Thoracic aorta endothelial cell (primary cell): Measurements from ENCODE around the gene CARM1. TPM values are rescaled to one million over a fixed set of nuclear protein-coding genes. Genes with fewer than 3 reads are reported as not detected.

ENCODE experiments used
- small RNA-seq: library from RNA; depleted of rRNA; stranded (forward); fragments of <200 nt; gene quantifications from one replicate; pipeline ENCODE3, GENCODE V24; 2012
- total RNA-seq: library from RNA; depleted of rRNA; stranded (reverse); fragments of >200 nt; gene quantifications from 2 replicates; pipeline ENCODE4 v1.2.3, GENCODE V29; 2012

The CARM1 gene
- 39.8 and 51.1 TPM in 2 replicates for total RNA-seq

GRCh38 chr19:10870955-10871603 is at the start of gene CARM1:
CARM1 (plus strand) TSS chr19:10871553; CDS start chr19:10871703, 150 bp downstream.

GRCh38 chr19:10835754-10836478 is 35.4 kb upstream of the CARM1 start, which contains the start of gene TMED1:
TMED1 (minus strand) TSS chr19:10836212; CDS start chr19:10836191, 21 bp downstream.

DNA sequence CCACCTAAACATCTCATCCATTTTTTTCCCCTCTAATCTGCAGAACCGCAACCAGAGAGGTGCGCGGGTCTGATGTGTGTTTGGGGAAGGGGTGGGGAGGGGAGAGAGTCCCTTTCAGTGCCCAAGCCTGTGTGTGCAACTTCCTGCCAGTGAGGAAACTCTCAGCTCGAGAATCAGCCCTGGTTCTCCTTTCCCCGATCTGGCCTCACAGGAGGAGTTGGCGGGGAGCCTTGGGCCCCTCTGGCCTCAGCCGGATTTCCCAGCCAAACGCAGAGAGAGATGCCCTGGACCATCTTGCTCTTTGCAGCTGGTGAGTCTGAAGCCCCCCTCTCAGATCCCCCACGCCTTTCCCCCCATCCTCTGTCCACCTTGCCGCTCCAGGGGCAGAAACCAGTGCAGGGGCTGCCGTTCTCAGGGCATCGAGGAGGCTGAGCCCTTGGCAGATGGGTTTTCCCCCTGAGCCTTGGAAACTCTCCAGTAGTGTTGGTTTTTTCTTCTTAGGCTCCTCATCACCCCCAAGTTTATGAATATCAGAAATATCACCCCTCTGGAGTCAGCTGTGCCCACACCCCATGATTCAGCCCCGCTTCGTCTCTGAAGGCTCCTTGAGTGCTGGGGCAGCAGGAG is 23.0 kb upstream of the CARM1 start, which contains the start of gene C19orf38:
C19orf38 (plus strand) TSS at position 186 of the 627 bp plus-strand sequence; CDS start at position 280, 94 bp downstream.

DNA sequence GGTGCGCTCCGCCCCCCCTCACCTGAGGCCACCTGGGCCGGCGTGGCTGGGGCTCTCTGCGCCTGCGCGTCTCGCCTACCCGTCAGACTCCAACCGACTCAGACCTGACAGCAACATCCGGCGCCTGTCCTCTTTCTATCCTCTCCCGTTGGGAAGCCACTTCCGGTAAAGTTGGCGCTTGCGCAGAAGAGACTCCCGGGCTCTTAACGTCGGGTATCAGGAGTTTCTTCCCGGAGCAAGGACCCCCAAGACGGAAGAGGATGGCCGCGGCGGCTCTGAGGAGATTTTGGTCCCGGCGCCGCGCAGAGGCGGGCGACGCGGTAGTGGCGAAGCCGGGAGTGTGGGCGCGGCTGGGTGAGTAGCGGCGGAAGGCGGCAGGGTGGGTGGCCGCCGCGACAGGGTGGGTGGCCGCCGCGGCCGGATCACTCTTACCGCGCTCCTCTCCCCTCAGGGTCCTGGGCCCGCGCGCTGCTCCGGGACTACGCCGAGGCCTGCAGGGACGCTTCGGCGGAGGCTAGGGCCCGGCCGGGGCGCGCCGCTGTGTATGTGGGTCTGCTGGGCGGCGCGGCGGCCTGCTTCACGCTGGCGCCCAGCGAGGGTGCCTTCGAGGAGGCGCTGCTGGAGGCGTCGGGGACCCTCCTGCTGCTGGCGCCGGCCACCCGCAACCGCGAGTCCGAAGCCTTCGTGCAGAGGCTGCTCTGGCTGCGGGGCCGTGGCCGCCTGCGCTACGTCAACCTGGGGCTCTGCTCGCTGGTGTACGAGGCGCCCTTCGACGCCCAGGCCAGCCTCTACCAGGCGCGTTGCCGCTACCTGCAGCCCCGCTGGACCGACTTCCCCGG is 57.4 kb downstream of the CARM1 start, which contains the start of the genes TIMM29 and YIPF2:
TIMM29 (plus strand) TSS at position 249 of the 839 bp plus-strand sequence; CDS start at position 261, 12 bp downstream.
YIPF2 (minus strand) TSS at position 77 of the 839 bp plus-strand sequence. CDS start 229 bp downstream, outside the sequence.

DNA sequence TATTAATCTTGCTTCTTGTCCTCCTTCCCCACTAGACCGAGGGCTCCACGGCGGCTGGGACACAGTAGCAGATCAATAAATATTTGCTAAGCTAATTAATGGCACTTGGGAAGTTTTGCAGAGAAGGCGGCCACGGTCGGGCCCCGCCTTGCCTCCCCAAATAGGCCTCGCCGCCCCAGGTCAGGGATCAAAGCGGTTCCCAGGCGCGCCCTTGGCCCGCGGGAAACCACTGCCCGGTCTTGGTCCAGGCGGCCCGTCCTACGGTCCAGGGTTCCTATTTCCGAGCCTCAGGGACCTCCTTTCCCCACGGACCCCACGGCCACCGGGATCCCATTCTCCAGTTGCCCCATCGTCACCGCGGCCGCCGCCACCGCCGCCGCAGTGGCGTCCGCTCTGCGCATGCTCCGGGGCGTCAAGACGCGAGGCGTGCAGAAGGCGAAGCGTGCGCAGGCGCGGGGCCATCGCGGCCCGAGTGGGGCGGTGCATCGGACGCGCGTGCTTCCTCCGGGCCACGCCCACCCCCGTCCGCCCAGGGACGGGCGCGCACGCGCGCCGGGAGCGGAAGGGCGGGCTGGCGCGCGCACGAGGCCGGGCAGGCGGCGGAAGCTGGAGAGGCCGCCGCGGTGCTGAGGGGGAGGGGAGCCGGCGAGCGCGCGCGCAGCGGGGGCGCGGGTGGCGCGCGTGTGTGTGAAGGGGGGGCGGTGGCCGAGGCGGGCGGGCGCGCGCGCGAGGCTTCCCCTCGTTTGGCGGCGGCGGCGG is 89.1 kb downstream of the CARM1 start, which contains the start of gene SMARCA4:
SMARCA4 (plus strand) TSS at position 717 of the 759 bp plus-strand sequence. CDS start 23,122 bp downstream, outside the sequence.

Small RNAs within 50 kb of the gene (small RNA-seq; reads per million reads assigned to genes)
- not detected for gene MIR6793

Other genes with a start within 250 kb of the CARM1 start
- gene SLC44A2, start 246.0 kb upstream of the CARM1 start, total RNA-seq, result 44.8 and 78.0 TPM in 2 replicates
- gene ILF3, start 217.2 kb upstream of the CARM1 start, total RNA-seq, result 194 and 256 TPM in 2 replicates
- 23.7 and 27.9 TPM in 2 replicates for gene QTRT1, start 170.1 kb upstream of the CARM1 start, total RNA-seq
- gene DNM2, start 153.5 kb upstream of the CARM1 start, total RNA-seq, result 121 and 149 TPM in 2 replicates
- 27.1 and 27.6 TPM in 2 replicates for gene TMED1, start 35.3 kb upstream of the CARM1 start, total RNA-seq
- gene C19orf38, start 23.1 kb upstream of the CARM1 start, total RNA-seq, result not detected in 2 replicates
- 39.1 and 46.0 TPM in 2 replicates for gene YIPF2, start 57.1 kb downstream of the CARM1 start, total RNA-seq
- 21.6 and 22.9 TPM in 2 replicates for gene TIMM29, start 57.3 kb downstream of the CARM1 start, total RNA-seq
- 110 and 118 TPM in 2 replicates for gene SMARCA4, start 89.5 kb downstream of the CARM1 start, total RNA-seq
- 93.1 and 179 TPM in 2 replicates for gene LDLR, start 217.9 kb downstream of the CARM1 start, total RNA-seq